A549 (cell line): ENCODE results near the gene PTPN6. TPM values are rescaled to one million over a fixed set of nuclear protein-coding genes. Genes with fewer than 3 reads are reported as not detected.

ENCODE experiments used
- ATAC-seq, 2 experiments: fragments of 200-7000 bp in 1 of 2; fragments of >200 bp in 1 of 2; cut with Nextera tagmentation in 1 of 2; cut with Tn5 transposase in 1 of 2; 3 replicates each; pipeline versions ENCODE4 v1.8.0 to v1.9.1; 2018 to 2020; ENCODE audit warnings: mild to moderate bottlenecking in 1 of 2, moderate library complexity in 1 of 2
- CTCF ChIA-PET: fragments of 300-600 bp; sonication (Branson Sonifier 250); formaldehyde crosslinking; extraction: SDS; loops from one replicate; lab custom pipeline; 2021; ENCODE audit warnings: antibody characterized with exemption, inconsistent platforms; lab: Yijun Ruan, JAX
- POLR2A ChIA-PET: fragments of 350-600 bp; formaldehyde crosslinking; extraction: SDS; loops from one replicate; lab custom pipeline; 2021; ENCODE audit warnings: antibody characterized with exemption, inconsistent platforms; lab: Yijun Ruan, JAX
- DNase-seq, 2 experiments: peaks; one replicate each; pipeline versions ENCODE4 v3.0.0 to v3.0.0-alpha.2; 2011 to 2016; ENCODE audit warnings: low read depth in 1 of 2, low spot score in 1 of 2
- FAIRE-seq: peaks from 2 replicates; lab custom pipeline; 2011; peaks lifted over from hg19 to GRCh38; lab: Jason Lieb, UNC
- H3K27ac ChIP-seq, 2 experiments: fragments of >200 bp; sonication (Bioruptor Twin); formaldehyde crosslinking; 3 replicates each; pipeline ENCODE4 v1.5.1; 2016 to 2017
- H3K4me1 ChIP-seq: fragments of >200 bp; sonication (Bioruptor Twin); formaldehyde crosslinking; 3 replicates; pipeline ENCODE4 v1.6.1; 2016
- H3K4me2 ChIP-seq: fragments of >200 bp; sonication (Bioruptor Twin); formaldehyde crosslinking; 3 replicates; pipeline ENCODE4 v1.6.1; 2016
- H3K4me3 ChIP-seq: fragments of >200 bp; sonication (Bioruptor Twin); formaldehyde crosslinking; 3 replicates; pipeline ENCODE4 v1.5.1; 2016
- H3K9me3 ChIP-seq: fragments of >200 bp; sonication (Bioruptor Twin); formaldehyde crosslinking; 3 replicates; pipeline ENCODE4 v1.6.1; 2016
- ATOH8 ChIP-seq: fragments of 250-450 bp; sonication (Bioruptor Pico); IDR thresholded peaks from 2 replicates; pipeline ENCODE4 v1.5.0; 2020; ENCODE audit warnings: low read depth, mild to moderate bottlenecking, moderate library complexity
- CBX8 ChIP-seq: fragments of 200-600 bp; sonication (generic); IDR thresholded peaks from 2 replicates; pipeline ENCODE4 v1.6.1; 2016
- CHD2 ChIP-seq: fragments of 150-350 bp; IDR thresholded peaks from 2 replicates; pipeline ENCODE4 v1.6.1; 2014; ENCODE audit warnings: low read length; ENCODE audit not compliant: partially characterized antibody
- EP300 ChIP-seq, 2 experiments: fragments of >200 bp; sonication (Bioruptor Twin); formaldehyde crosslinking; IDR thresholded peaks; 2 replicates in 1 of 2; 3 replicates in 1 of 2; pipeline ENCODE4 v1.6.1; 2016 to 2017
- FOSL2 ChIP-seq, 2 experiments: fragments of 450-650 bp in 1 of 2; fragments of >200 bp in 1 of 2; sonication (Bioruptor Twin) in 1 of 2; formaldehyde crosslinking; IDR thresholded peaks; 2 replicates each; pipeline versions ENCODE4 v1.5.0 to v1.6.1; 2016 to 2020; ENCODE audit warnings: mild to moderate bottlenecking in 1 of 2, moderate library complexity in 1 of 2
- GATA3 ChIP-seq: IDR thresholded peaks from 2 replicates; pipeline ENCODE4 v1.6.1; 2012; ENCODE audit warnings: borderline replicate concordance
- HOXA7 ChIP-seq: fragments of 250-450 bp; sonication (Bioruptor Pico); IDR thresholded peaks from 2 replicates; pipeline ENCODE4 v1.5.0; 2020; ENCODE audit warnings: mild to moderate bottlenecking, moderate library complexity
- JUN ChIP-seq, 2 experiments: fragments of >200 bp; sonication (Bioruptor Twin); formaldehyde crosslinking; IDR thresholded peaks; 2 replicates in 1 of 2; 3 replicates in 1 of 2; pipeline ENCODE4 v1.6.1; 2016 to 2017
- KDM1A ChIP-seq: fragments of 200-600 bp; sonication (generic); IDR thresholded peaks from 2 replicates; pipeline ENCODE4 v1.6.1; 2016; ENCODE audit warnings: low read depth, mild to moderate bottlenecking
- NFE2L2 ChIP-seq: fragments of 150-350 bp; conservative IDR thresholded peaks from 2 replicates; pipeline ENCODE4 v1.6.1; 2014; ENCODE audit warnings: low read length
- NR3C1 ChIP-seq: fragments of >200 bp; sonication (Bioruptor Twin); formaldehyde crosslinking; IDR thresholded peaks from 3 replicates; pipeline ENCODE4 v1.6.1; 2017
- POLR2AphosphoS2 ChIP-seq: conservative IDR thresholded peaks from 2 replicates; pipeline ENCODE4 v1.6.1; 2012; ENCODE audit warnings: low read length, improper control_type of control experiment, inconsistent platforms
- RAD21 ChIP-seq, 2 experiments: fragments of >200 bp in 1 of 2; sonication (Bioruptor Twin) in 1 of 2; formaldehyde crosslinking in 1 of 2; IDR thresholded peaks in 1 of 2; conservative IDR thresholded peaks in 1 of 2; 2 replicates in 1 of 2; 3 replicates in 1 of 2; pipeline ENCODE4 v1.6.1; 2012 to 2018; ENCODE audit warnings: inconsistent platforms in 1 of 2
- WGBS: methylation state at CpG from one replicate; pipeline ENCODE4 v1.1.6; 2017; ENCODE audit errors: missing lambda C conversion rate; 5-methylcytosine and 5-hydroxymethylcytosine counted together
- polyA plus RNA-seq, 4 experiments: library from polyadenylated mRNA; depleted of rRNA in 3 of 4; stranded (reverse); fragments of >200 nt; fragmentation: RNase III in 1 of 4; extraction: RNeasy Plus Mini Kit Qiagen cat#74134 plus additional on column Dnase treatment in 1 of 4; gene quantifications; 2 replicates in 3 of 4; 3 replicates in 1 of 4; pipeline ENCODE4 v1.2.3, GENCODE V29; 2011 to 2017
- TF ChIP-seq, protein P1 (sequence below): IDR thresholded peaks from 2 replicates; pipeline ENCODE4 v1.6.1; 2012
- TF ChIP-seq, protein P2 (sequence below): fragments of 450-650 bp; IDR thresholded peaks from 2 replicates; pipeline ENCODE4 v1.6.1; 2014; ENCODE audit warnings: antibody characterized with exemption
- TF ChIP-seq, protein P3 (sequence below): fragments of >200 bp; sonication (Bioruptor Twin); formaldehyde crosslinking; IDR thresholded peaks from 2 replicates; pipeline ENCODE4 v1.6.1; 2016

PTPN6 gene
- polyA plus RNA-seq, 2 of the 4 experiments (the other 2 are of a cell fraction) = 15.1 to 18.9 TPM

DNA sequence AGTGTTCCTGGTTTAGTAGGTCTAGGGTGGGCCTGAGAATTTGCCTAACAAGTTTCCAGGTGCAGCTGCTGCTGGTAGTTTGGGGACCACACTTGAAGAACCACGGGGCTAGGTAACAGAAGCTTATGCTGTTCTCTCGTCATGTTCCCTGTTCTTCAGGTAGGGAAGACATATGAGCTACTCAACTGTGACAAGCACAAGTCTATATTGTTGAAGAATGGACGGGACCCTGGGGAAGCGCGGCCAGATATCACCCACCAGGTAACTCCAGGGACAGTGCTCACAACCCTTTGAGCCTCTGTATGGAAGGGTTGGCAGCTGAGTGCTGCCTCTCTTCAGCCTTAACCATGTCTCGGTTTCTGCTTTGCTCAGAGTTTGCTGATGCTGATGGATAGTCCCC is 23.0 kb downstream of the PTPN6 start:
- no peak for FAIRE-seq
- no peaks in the 10 kb centered on the region for H3K9me3 ChIP-seq
- 90% methylated on average over 6 of the region's 6 CpGs for WGBS
- ChIA-PET POLR2A (no interaction called here), CTCF (interaction anchor here (0.8 to 4.9 kb wide), 10 partner anchors 8 to 985 kb away, joined by 3 to 24 read pairs (median 4); partner anchors contain the start of genes C12orf57, C1RL and RNU7-1)
- no peak overlapping the region for H3K27ac ChIP-seq
- DNase-seq = no peak
- ATAC-seq = no peak
- no peak overlapping the region for H3K4me2 ChIP-seq
- TF ChIP-seq EP300 (IDR thresholded peaks at IDR 0.05) (no peak), KDM1A (no peak), NR3C1 (no peak)
- TF ChIP-seq, protein P1, sequence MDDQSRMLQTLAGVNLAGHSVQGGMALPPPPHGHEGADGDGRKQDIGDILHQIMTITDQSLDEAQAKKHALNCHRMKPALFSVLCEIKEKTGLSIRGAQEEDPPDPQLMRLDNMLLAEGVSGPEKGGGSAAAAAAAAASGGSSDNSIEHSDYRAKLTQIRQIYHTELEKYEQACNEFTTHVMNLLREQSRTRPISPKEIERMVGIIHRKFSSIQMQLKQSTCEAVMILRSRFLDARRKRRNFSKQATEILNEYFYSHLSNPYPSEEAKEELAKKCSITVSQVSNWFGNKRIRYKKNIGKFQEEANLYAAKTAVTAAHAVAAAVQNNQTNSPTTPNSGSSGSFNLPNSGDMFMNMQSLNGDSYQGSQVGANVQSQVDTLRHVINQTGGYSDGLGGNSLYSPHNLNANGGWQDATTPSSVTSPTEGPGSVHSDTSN = no peak
- no peak overlapping the region for H3K4me3 ChIP-seq
- H3K4me1 ChIP-seq = peaks cover 14% of the 10 kb centered on the region

- H3K4me1 ChIP-seq = peaks cover 12% of the 10 kb centered on the region
- WGBS = 96% methylated on average over 2 of the region's 2 CpGs
- FAIRE-seq (no peak), ATAC-seq (no peak), DNase-seq (no peak)
- CTCF ChIA-PET = interaction anchor here (0.8 to 4.9 kb wide), 8 partner anchors 10 to 987 kb away, joined by 3 to 24 read pairs (median 6); partner anchors contain the start of genes C12orf57, C1RL and RNU7-1
- H3K9me3 ChIP-seq = no peaks in the 10 kb centered on the region
- no peak overlapping the region for H3K27ac ChIP-seq
- TF ChIP-seq CBX8 = no peak
- peak in 1 of 2 experiments; percentile 24; a peak in 1 of 5 replicates for TF ChIP-seq JUN (IDR thresholded peaks at IDR 0.05)
- TF ChIP-seq CHD2 = no peak
- no peak overlapping the region for H3K4me2 ChIP-seq
- no peak overlapping the region for H3K4me3 ChIP-seq
- POLR2A ChIA-PET = interaction anchor here (1.1 kb wide), 2 partner anchors 23 to 32 kb away, joined by 3 to 4 read pairs; partner anchors contain the start of genes C12orf57 and RNU7-1
Measured at GRCh38 chr12:6975297-6976032, 24.3 kb downstream of the PTPN6 start.

DNA sequence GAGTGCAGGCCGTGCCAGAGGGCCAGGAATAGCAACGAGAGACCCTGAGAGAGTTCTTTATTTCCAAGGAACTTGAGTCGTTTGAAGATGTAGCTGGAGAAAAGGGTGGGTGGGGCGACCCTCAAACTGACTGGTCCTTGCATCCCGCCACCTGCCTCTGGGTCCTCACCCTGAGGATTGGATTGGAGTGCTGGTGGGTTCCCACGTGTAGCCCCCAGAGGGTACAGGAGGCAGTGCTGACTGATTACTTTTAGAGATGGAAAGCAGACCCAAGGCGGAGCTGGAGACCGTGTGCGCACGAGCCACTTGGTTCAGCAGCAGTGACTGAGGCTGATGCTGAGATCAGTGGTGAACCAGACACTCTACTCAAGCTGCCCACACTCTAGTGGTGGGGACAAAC is 26.5 kb downstream of the PTPN6 start:
- CTCF ChIA-PET = interaction anchor here (0.6 to 4.9 kb wide), 9 partner anchors 16 to 363 kb away, joined by 3 to 24 read pairs (median 3); partner anchors contain the start of genes C12orf57 and RNU7-1

More for the DNA sequence above, 26.5 kb downstream of the PTPN6 start:
- Histone ChIP-seq H3K9me3 (no peaks in the 10 kb centered on the region), H3K4me1 (peaks cover 3% of the 10 kb centered on the region; the same call in 2 of the 3 replicates)
- POLR2A ChIA-PET = interaction anchor here (1.1 to 2.1 kb wide), 4 partner anchors 16 to 98 kb away, joined by 3 to 7 read pairs (median 4); partner anchors contain the start of gene LPCAT3
- no peak for TF ChIP-seq POLR2AphosphoS2
- no peak for TF ChIP-seq FOSL2 (IDR thresholded peaks at IDR 0.05)
- no peak for TF ChIP-seq FOSL2 (CRISPR knock-in tag; IDR thresholded peaks at IDR 0.05)
- TF ChIP-seq, protein P2, sequence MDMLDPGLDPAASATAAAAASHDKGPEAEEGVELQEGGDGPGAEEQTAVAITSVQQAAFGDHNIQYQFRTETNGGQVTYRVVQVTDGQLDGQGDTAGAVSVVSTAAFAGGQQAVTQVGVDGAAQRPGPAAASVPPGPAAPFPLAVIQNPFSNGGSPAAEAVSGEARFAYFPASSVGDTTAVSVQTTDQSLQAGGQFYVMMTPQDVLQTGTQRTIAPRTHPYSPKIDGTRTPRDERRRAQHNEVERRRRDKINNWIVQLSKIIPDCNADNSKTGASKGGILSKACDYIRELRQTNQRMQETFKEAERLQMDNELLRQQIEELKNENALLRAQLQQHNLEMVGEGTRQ = no peak
- TF ChIP-seq RAD21 (conservative IDR thresholded peaks at IDR 0.05 in 1 of 2, IDR thresholded peaks at IDR 0.05 in 1 of 2) = no peak
- TF ChIP-seq, protein P3, sequence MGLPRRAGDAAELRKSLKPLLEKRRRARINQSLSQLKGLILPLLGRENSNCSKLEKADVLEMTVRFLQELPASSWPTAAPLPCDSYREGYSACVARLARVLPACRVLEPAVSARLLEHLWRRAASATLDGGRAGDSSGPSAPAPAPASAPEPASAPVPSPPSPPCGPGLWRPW = no peak
- TF ChIP-seq HOXA7 = no peak
- no peak for TF ChIP-seq NFE2L2
- no peak for TF ChIP-seq ATOH8 (CRISPR knock-in tag)
- no peak for TF ChIP-seq KDM1A
- TF ChIP-seq GATA3 = no peak
- TF ChIP-seq, all 56 proteins: peak for 0
- no peak for DNase-seq
- no peak overlapping the region for H3K4me2 ChIP-seq
- H3K27ac ChIP-seq = no peak overlapping the region
- no peak overlapping the region for H3K4me3 ChIP-seq
- ATAC-seq = 0 out of 6 replicates have a peak, but pooled peaks have one; percentile 3 to 12
- FAIRE-seq = no peak
- WGBS = 88% methylated on average over 10 of the region's 10 CpGs
